Keratinocyte (primary cell): ENCODE data around the gene ANO10. TPM values are rescaled to one million over a fixed set of nuclear protein-coding genes. Genes with fewer than 3 reads are reported as not detected.

Source experiments
- DNase-seq: peaks from one replicate; pipeline ENCODE4 v3.0.0-alpha.2; 2011; ENCODE audit warnings: low read depth, missing footprints, low spot score
- FAIRE-seq: peaks from 2 replicates; lab custom pipeline; 2011; peaks lifted over from hg19 to GRCh38; lab: Jason Lieb, UNC
- H2AFZ ChIP-seq: 2 replicates; pipeline ENCODE4 v1.6.0; 2012; ENCODE audit warnings: low read length, control low read depth, inconsistent platforms; ENCODE audit not compliant: control insufficient read depth
- H3K27ac ChIP-seq: 2 replicates; pipeline ENCODE4 v1.5.1; 2011; ENCODE audit warnings: low read length; ENCODE audit not compliant: control insufficient read depth, insufficient read depth
- H3K27me3 ChIP-seq: 3 replicates; pipeline ENCODE4 v1.6.0; 2011; ENCODE audit warnings: low read length; ENCODE audit not compliant: control insufficient read depth, insufficient read depth; ENCODE audit errors: extremely low read depth
- H3K36me3 ChIP-seq, 2 experiments: 2 replicates in 1 of 2; 3 replicates in 1 of 2; pipeline ENCODE4 v1.5.1; 2011; ENCODE audit warnings: low read length in 2 of 2, mild to moderate bottlenecking in 1 of 2; ENCODE audit not compliant: control insufficient read depth in 2 of 2, insufficient read depth in 2 of 2; ENCODE audit errors: extremely low read depth in 1 of 2
- H3K4me1 ChIP-seq: 3 replicates; pipeline ENCODE4 v1.5.1; 2011; ENCODE audit warnings: low read length; ENCODE audit not compliant: control insufficient read depth, insufficient read depth; ENCODE audit errors: extremely low read depth
- H3K4me2 ChIP-seq: 3 replicates; pipeline ENCODE4 v1.6.0; 2011; ENCODE audit warnings: low read depth, low read length; ENCODE audit not compliant: control insufficient read depth, insufficient read depth; ENCODE audit errors: extremely low read depth
- H3K4me3 ChIP-seq, 3 experiments: fragments of 200-600 bp in 1 of 3; sonication (generic) in 1 of 3; 2 replicates in 2 of 3; 3 replicates in 1 of 3; pipeline ENCODE4 v1.5.1; 2011 to 2016; ENCODE audit warnings: low read length in 3 of 3, mild to moderate bottlenecking in 3 of 3, control low read depth in 2 of 3, inconsistent platforms in 1 of 3, low read depth in 1 of 3, mixed read lengths in 1 of 3, mixed run types in 1 of 3, moderate library complexity in 1 of 3; ENCODE audit not compliant: control insufficient read depth in 2 of 3, insufficient read depth in 2 of 3; ENCODE audit errors: extremely low read depth in 1 of 3
- H3K79me2 ChIP-seq: 2 replicates; pipeline ENCODE4 v1.6.0; 2012; ENCODE audit warnings: low read length; ENCODE audit not compliant: control insufficient read depth, insufficient read depth
- H3K9ac ChIP-seq: 3 replicates; pipeline ENCODE4 v1.6.0; 2011; ENCODE audit warnings: low read length; ENCODE audit not compliant: control insufficient read depth, insufficient read depth; ENCODE audit errors: extremely low read depth
- H3K9me1 ChIP-seq: 3 replicates; pipeline ENCODE4 v1.6.0; 2011; ENCODE audit warnings: low read length; ENCODE audit not compliant: control insufficient read depth, insufficient read depth; ENCODE audit errors: extremely low read depth
- H3K9me3 ChIP-seq: 2 replicates; pipeline ENCODE4 v1.5.1; 2012; ENCODE audit warnings: low read depth, low read length; ENCODE audit not compliant: control insufficient read depth
- H4K20me1 ChIP-seq: 3 replicates; pipeline ENCODE4 v1.6.0; 2011; ENCODE audit warnings: low read length; ENCODE audit not compliant: control insufficient read depth, insufficient read depth; ENCODE audit errors: extremely low read depth
- CTCF ChIP-seq, 3 experiments: IDR thresholded peaks in 1 of 3; conservative IDR thresholded peaks in 1 of 3; optimal IDR thresholded peaks in 1 of 3; 2 replicates in 2 of 3; 3 replicates in 1 of 3; pipeline versions ENCODE3 to v1.5.1; 2011; ENCODE audit warnings: low read length in 3 of 3, mild to moderate bottlenecking in 3 of 3, moderate library complexity in 2 of 3, control low read depth in 1 of 3, inconsistent platforms in 1 of 3; ENCODE audit not compliant: insufficient read depth in 2 of 3; ENCODE audit errors: extremely low read depth in 1 of 3
- EZH2 ChIP-seq: IDR thresholded peaks from one replicate; pipeline ENCODE4 v1.6.1; 2012; ENCODE audit warnings: inconsistent platforms, mild to moderate bottlenecking, low read length, moderate library complexity
- dilution Hi-C: fragments of 300-500 bp; cut with MboI; formaldehyde crosslinking; loops from one replicate; pipeline ENCODE4 v1.7.0; 2020; ENCODE audit warnings: low sequenced_read_pairs; ENCODE audit not compliant: extremely low pct_ligation_motif_present
- polyA plus RNA-seq, 5 experiments: library from polyadenylated mRNA; depleted of rRNA in 3 of 5; stranded (reverse) in 3 of 5; stranded (forward) in 1 of 5; unstranded in 1 of 5; fragments of >200 nt; gene quantifications; 1 replicate in 1 of 5; 2 replicates in 3 of 5; 3 replicates in 1 of 5; pipeline versions ENCODE4 v1.2.1 to v1.2.3, GENCODE V29; 2011 to 2012; ENCODE audit warnings: missing spikeins in 2 of 5, low read depth in 1 of 5, low replicate concordance in 1 of 5

The ANO10 gene
- polyA plus RNA-seq, 1 donor (not counting 4 experiments of a cell fraction or from before 2014, with no cell fraction given) = 48.8 TPM

GRCh38 chr3:43371494-43371893 is 250.3 kb downstream of the ANO10 start:
- no peaks in the 10 kb centered on the region for H3K4me1 ChIP-seq
- no peak for TF ChIP-seq EZH2
- H3K27me3 ChIP-seq = no peaks in the 10 kb centered on the region
- no peak overlapping the region for H2AFZ ChIP-seq
- no peak overlapping the region for H3K4me3 ChIP-seq
- no peak overlapping the region for H3K4me2 ChIP-seq
- H3K36me3 ChIP-seq = no peaks in the 10 kb centered on the region
- H3K9me1 ChIP-seq = no peaks in the 10 kb centered on the region
- dilution Hi-C loops = no loop called here
- H3K27ac ChIP-seq = no peak overlapping the region
- no peak overlapping the region for H3K9ac ChIP-seq
- FAIRE-seq = no peak
- no peaks in the 10 kb centered on the region for H4K20me1 ChIP-seq
- no peaks in the 10 kb centered on the region for H3K79me2 ChIP-seq
- no peaks in the 10 kb centered on the region for H3K9me3 ChIP-seq
- DNase-seq = no peak

- Histone ChIP-seq H3K27ac (no peak overlapping the region), H3K4me3 (no peak overlapping the region), H3K36me3 (no peaks in the 10 kb centered on the region), H3K9ac (no peak overlapping the region), H3K27me3 (no peaks in the 10 kb centered on the region), H3K4me2 (no peak overlapping the region), H3K79me2 (no peaks in the 10 kb centered on the region), H3K9me1 (no peaks in the 10 kb centered on the region), H3K4me1 (no peaks in the 10 kb centered on the region), H2AFZ (no peak overlapping the region), H3K9me3 (no peaks in the 10 kb centered on the region), H4K20me1 (no peaks in the 10 kb centered on the region)
- DNase-seq = no peak
- FAIRE-seq = no peak
- TF ChIP-seq EZH2 (no peak), CTCF (optimal IDR thresholded peaks at IDR 0.05 in 1 of 3, IDR thresholded peaks at IDR 0.05 in 1 of 3, conservative IDR thresholded peaks at IDR 0.05 in 1 of 3; ENCODE audit: extremely low read depth in 1 of 3, insufficient read depth in 2 of 3, low read length in 3 of 3) (no peak)
- dilution Hi-C loops = no loop called here
Measured at GRCh38 chr3:43370293-43370980, 251.4 kb downstream of the ANO10 start.
